ENCODE results near the gene CACNA1C. TPM values are rescaled to one million over a fixed set of nuclear protein-coding genes. Genes with fewer than 3 reads are reported as not detected.
"Not testable (repeated sequence)": the region's sequence is repeated elsewhere in the genome, so short reads cannot be mapped to it uniquely, and the experiment has no call there.

Gene CACNA1C
- total RNA-seq, 1 donor from 2014 or later = 7.3 TPM

DNA sequence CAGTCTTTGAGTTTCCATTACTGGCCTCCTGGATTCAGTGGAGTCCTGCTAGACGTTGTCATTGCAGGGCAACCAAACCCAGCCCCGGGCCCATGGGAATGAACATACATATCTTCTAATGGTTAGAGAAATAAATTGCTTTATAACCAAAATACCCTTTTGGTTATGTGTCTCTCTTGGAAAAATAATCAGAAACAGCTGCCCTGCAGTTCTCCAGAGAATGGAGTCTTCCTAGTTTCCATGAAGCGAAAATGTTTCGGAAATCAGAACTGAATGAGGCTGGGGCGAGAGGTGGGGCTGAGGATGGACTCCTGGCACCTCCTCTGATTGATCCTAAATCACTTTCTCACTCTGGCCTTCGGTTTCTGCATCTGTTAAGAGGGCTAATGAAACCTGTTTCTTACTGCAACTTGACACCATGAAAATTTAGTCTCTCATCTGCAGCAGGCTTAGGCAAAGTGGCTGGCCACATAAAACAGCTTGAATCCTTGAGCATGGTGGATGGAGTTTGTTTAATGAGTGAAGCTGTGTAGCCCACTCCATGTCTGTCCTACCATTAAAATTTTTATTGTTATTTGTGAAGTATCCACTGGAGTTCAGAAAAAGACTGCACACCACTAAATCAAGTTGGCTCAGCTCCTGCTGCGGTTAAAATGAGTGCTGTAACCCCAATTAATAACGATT lies 198.9 kb downstream of the CACNA1C start:
- no peaks in the 10 kb centered on the region for H3K36me3 ChIP-seq (ENCODE audit: control insufficient read depth in 3 of 3, insufficient read depth in 3 of 3, low read length in 3 of 3)
- H3K27me3 ChIP-seq (ENCODE audit: control insufficient read depth in 3 of 3, insufficient read depth in 3 of 3, low read length in 3 of 3) = peaks cover 0 to 5% (median 3%) of the 10 kb centered on the region in 3 donors
- peaks cover 3 to 10% (median 8%) of the 10 kb centered on the region in 3 donors for H3K4me1 ChIP-seq (ENCODE audit: control insufficient read depth in 3 of 3, insufficient read depth in 3 of 3, low read length in 3 of 3)
- H3K4me3 ChIP-seq (ENCODE audit: low read length in 3 of 3) = no peak overlapping the region
- no peak overlapping the region for H3K9ac ChIP-seq (ENCODE audit: low read depth in 1 of 3, low read length in 3 of 3)
- no peaks in the 10 kb centered on the region for H3K9me3 ChIP-seq (ENCODE audit: control insufficient read depth in 3 of 3, low read length in 3 of 3)
- no peak overlapping the region for H3K27ac ChIP-seq (ENCODE audit: low read depth, low read length)

DNA sequence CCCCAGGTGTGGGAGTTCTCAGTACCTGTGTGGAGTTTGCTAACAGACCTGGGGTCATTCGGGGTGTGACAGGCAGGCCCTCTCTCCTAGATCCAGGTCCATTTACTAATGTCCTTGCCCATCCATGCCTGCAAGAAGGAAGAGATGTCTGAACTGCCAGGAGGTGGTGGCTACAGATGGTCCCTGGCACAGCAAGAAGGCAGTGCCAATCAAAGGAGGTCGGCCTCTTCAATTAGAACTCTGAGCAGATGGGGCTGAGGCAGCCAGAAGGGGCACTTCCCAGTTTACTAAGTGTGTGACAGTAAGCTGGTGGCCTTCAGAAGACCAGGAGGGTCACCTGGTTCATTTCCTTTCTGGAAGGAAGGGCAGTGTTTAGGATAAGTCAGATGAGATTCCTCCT lies 202.5 kb downstream of the CACNA1C start:
- Histone ChIP-seq H3K27me3 (ENCODE audit: control insufficient read depth in 3 of 3, insufficient read depth in 3 of 3, low read length in 3 of 3) (peaks cover 0 to 5% (median 3%) of the 10 kb centered on the region in 3 donors), H3K4me1 (ENCODE audit: control insufficient read depth in 3 of 3, insufficient read depth in 3 of 3, low read length in 3 of 3) (peaks cover 0 to 3% (median 0%) of the 10 kb centered on the region in 3 donors), H3K36me3 (ENCODE audit: control insufficient read depth in 3 of 3, insufficient read depth in 3 of 3, low read length in 3 of 3) (no peaks in the 10 kb centered on the region), H3K9me3 (ENCODE audit: control insufficient read depth in 3 of 3, low read length in 3 of 3) (no peaks in the 10 kb centered on the region), H3K4me3 (ENCODE audit: low read length in 3 of 3) (no peak overlapping the region), H3K27ac (ENCODE audit: low read depth, low read length) (no peak overlapping the region), H3K9ac (ENCODE audit: low read depth in 1 of 3, low read length in 3 of 3) (no peak overlapping the region)

DNA sequence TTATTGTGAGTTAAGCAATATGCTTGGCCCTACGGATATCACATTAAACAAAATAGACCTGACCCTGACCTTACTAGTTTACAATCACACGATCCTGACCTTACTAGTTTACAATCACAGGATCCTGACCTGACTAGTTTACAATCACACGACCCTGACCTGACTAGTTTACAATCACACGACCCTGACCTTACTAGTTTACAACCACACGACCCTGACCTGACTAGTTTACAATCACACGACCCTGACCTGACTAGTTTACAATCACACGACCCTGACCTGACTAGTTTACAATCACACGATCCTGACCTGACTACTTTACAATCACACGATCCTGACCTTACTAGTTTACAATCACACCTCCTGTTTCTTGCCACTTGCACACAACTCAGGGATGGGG lies 202.9 kb downstream of the CACNA1C start:
- not testable (repeated sequence) for H3K36me3 ChIP-seq (ENCODE audit: control insufficient read depth in 3 of 3, insufficient read depth in 3 of 3, low read length in 3 of 3); H3K9ac ChIP-seq (ENCODE audit: low read depth in 1 of 3, low read length in 3 of 3); H3K9me3 ChIP-seq (ENCODE audit: control insufficient read depth in 3 of 3, low read length in 3 of 3); H3K4me1 ChIP-seq (ENCODE audit: control insufficient read depth in 3 of 3, insufficient read depth in 3 of 3, low read length in 3 of 3); H3K27me3 ChIP-seq (ENCODE audit: control insufficient read depth in 3 of 3, insufficient read depth in 3 of 3, low read length in 3 of 3); H3K4me3 ChIP-seq (ENCODE audit: low read length in 3 of 3); H3K27ac ChIP-seq (ENCODE audit: low read depth, low read length)

DNA sequence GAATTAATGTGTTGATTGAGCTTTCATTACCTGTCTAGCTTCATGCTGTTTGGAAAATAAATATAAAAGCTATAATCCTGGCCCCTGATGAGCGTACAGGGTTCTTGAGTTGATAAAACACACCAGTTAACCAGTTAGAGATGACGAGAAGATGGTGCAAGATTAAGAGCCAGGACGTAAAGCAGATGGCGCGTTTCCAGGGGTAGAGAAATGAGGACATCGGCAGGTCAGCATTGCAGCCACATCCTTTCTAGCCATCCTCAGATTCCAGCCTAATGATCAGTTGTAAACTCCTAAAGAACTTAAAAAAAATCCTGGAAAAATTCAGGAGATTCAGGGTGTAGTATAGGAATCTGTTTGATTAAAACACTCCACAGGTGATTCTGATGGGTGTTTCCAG lies 203.7 kb downstream of the CACNA1C start:
- Histone ChIP-seq H3K4me1 (ENCODE audit: control insufficient read depth in 3 of 3, insufficient read depth in 3 of 3, low read length in 3 of 3) (no peaks in the 10 kb centered on the region), H3K27ac (ENCODE audit: low read depth, low read length) (no peak overlapping the region)

DNA sequence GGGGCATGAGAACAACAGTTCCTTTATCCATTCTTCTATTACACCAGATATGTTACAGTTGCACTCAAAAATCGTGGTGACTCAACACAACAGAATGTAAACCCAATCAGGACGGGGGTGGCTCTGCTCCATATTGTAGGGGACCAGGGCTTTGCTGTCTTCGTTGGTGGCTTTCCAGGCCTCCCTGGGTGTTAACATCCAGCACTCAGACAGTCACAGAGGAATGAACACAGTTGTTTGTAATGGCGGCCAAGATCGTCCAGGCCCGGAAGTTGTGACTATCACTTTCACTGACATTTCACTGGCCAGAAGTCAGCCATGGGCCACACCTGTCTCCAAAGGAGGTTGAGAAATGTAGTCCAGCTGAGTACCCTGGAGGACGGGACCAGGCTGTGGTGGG lies 204.1 kb downstream of the CACNA1C start:
- H3K27ac ChIP-seq (ENCODE audit: low read depth, low read length) = no peak overlapping the region
- H3K4me3 ChIP-seq (ENCODE audit: low read length in 3 of 3) = no peak overlapping the region

More for the DNA sequence above, 203.7 kb downstream of the CACNA1C start:
- Histone ChIP-seq H3K9ac (ENCODE audit: low read depth in 1 of 3, low read length in 3 of 3) (no peak overlapping the region), H3K36me3 (ENCODE audit: control insufficient read depth in 3 of 3, insufficient read depth in 3 of 3, low read length in 3 of 3) (no peaks in the 10 kb centered on the region), H3K9me3 (ENCODE audit: control insufficient read depth in 3 of 3, low read length in 3 of 3) (no peaks in the 10 kb centered on the region), H3K4me3 (ENCODE audit: low read length in 3 of 3) (no peak overlapping the region), H3K27me3 (ENCODE audit: control insufficient read depth in 3 of 3, insufficient read depth in 3 of 3, low read length in 3 of 3) (peaks cover 0 to 5% (median 3%) of the 10 kb centered on the region in 3 donors)

DNA sequence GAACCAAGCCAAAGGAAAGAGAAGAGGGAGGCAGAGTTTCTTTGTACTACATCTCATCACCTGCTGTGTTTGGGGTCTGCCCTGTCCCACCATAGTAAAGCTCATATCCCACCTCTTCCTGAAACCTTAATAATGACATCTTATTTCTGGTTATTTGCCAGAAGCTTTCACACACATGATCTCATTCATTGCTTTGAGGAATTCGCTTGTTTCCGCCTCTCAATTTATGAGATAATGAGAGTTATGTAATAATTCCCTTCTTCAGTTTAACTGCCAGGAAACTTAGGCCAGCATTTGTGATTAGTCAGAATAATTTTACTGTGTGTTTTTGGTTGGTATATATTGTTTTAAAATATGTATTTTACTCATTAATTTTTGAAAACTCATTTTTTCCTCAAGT lies 205.2 kb downstream of the CACNA1C start:
- no peak overlapping the region for H3K9ac ChIP-seq (ENCODE audit: low read depth in 1 of 3, low read length in 3 of 3)
- peaks cover 0 to 5% (median 3%) of the 10 kb centered on the region in 3 donors for H3K27me3 ChIP-seq (ENCODE audit: control insufficient read depth in 3 of 3, insufficient read depth in 3 of 3, low read length in 3 of 3)
- H3K27ac ChIP-seq (ENCODE audit: low read depth, low read length) = no peak overlapping the region
- H3K9me3 ChIP-seq (ENCODE audit: control insufficient read depth in 3 of 3, low read length in 3 of 3) = no peaks in the 10 kb centered on the region
- H3K4me3 ChIP-seq (ENCODE audit: low read length in 3 of 3) = no peak overlapping the region
- H3K36me3 ChIP-seq (ENCODE audit: control insufficient read depth in 3 of 3, insufficient read depth in 3 of 3, low read length in 3 of 3) = no peaks in the 10 kb centered on the region
- no peaks in the 10 kb centered on the region for H3K4me1 ChIP-seq (ENCODE audit: control insufficient read depth in 3 of 3, insufficient read depth in 3 of 3, low read length in 3 of 3)

More for the DNA sequence above, 204.1 kb downstream of the CACNA1C start:
- H3K9me3 ChIP-seq (ENCODE audit: control insufficient read depth in 3 of 3, low read length in 3 of 3) = no peaks in the 10 kb centered on the region
- H3K36me3 ChIP-seq (ENCODE audit: control insufficient read depth in 3 of 3, insufficient read depth in 3 of 3, low read length in 3 of 3) = no peaks in the 10 kb centered on the region
- peaks cover 0 to 5% (median 3%) of the 10 kb centered on the region in 3 donors for H3K27me3 ChIP-seq (ENCODE audit: control insufficient read depth in 3 of 3, insufficient read depth in 3 of 3, low read length in 3 of 3)
- H3K9ac ChIP-seq (ENCODE audit: low read depth in 1 of 3, low read length in 3 of 3) = no peak overlapping the region
- H3K4me1 ChIP-seq (ENCODE audit: control insufficient read depth in 3 of 3, insufficient read depth in 3 of 3, low read length in 3 of 3) = no peaks in the 10 kb centered on the region

DNA sequence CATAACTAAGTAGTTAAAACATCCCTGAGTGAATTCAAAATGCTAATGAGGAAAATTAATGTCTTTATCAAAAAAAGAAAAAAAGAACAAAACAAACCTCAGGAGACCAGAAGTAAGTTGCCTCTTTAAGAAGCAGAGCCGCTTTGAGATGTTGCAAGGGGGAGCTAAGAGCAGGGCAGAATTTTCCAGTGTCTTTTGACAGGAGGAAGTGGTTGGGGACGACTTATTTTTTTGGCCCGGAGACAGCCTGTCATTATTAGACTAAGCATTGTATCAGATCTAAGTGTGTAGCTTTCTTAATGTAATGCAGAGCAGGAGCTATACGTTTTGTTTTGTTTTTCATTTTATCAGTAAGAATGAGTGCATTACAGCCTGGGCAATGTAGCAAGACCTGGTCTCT lies 206.6 kb downstream of the CACNA1C start:
- Histone ChIP-seq H3K27ac (ENCODE audit: low read depth, low read length) (no peak overlapping the region), H3K27me3 (ENCODE audit: control insufficient read depth in 3 of 3, insufficient read depth in 3 of 3, low read length in 3 of 3) (no peaks in the 10 kb centered on the region), H3K9me3 (ENCODE audit: control insufficient read depth in 3 of 3, low read length in 3 of 3) (no peaks in the 10 kb centered on the region), H3K4me3 (ENCODE audit: low read length in 3 of 3) (no peak overlapping the region), H3K4me1 (ENCODE audit: control insufficient read depth in 3 of 3, insufficient read depth in 3 of 3, low read length in 3 of 3) (peaks cover 3 to 8% (median 5%) of the 10 kb centered on the region in 3 donors), H3K9ac (ENCODE audit: low read depth in 1 of 3, low read length in 3 of 3) (no peak overlapping the region), H3K36me3 (ENCODE audit: control insufficient read depth in 3 of 3, insufficient read depth in 3 of 3, low read length in 3 of 3) (no peaks in the 10 kb centered on the region)

DNA sequence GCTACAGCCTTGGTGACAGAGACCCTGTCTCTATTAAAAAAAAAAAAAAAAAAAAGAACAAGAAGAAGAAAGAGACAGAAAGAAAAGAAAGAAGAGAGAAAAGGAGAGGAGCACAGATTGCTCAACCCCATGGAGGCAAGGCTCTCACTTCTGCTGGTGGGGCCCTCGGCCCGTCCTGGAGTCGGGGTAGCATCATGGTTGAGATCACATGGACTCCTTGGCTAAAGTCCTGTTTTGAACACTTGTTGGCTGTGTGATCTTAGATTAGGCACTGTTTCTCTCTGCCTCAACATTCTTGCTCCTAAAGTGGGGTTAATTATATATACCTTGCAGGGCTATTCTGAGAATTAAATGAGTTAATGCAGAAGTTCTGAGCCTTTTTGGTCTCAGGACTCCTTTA lies 207.7 kb downstream of the CACNA1C start:
- no peaks in the 10 kb centered on the region for H3K27me3 ChIP-seq (ENCODE audit: control insufficient read depth in 3 of 3, insufficient read depth in 3 of 3, low read length in 3 of 3)
- H3K9ac ChIP-seq (ENCODE audit: low read depth in 1 of 3, low read length in 3 of 3) = no peak overlapping the region
- H3K36me3 ChIP-seq (ENCODE audit: control insufficient read depth in 3 of 3, insufficient read depth in 3 of 3, low read length in 3 of 3) = no peaks in the 10 kb centered on the region
- no peaks in the 10 kb centered on the region for H3K9me3 ChIP-seq (ENCODE audit: control insufficient read depth in 3 of 3, low read length in 3 of 3)
- no peak overlapping the region for H3K27ac ChIP-seq (ENCODE audit: low read depth, low read length)
- no peak overlapping the region for H3K4me3 ChIP-seq (ENCODE audit: low read length in 3 of 3)
- H3K4me1 ChIP-seq (ENCODE audit: control insufficient read depth in 3 of 3, insufficient read depth in 3 of 3, low read length in 3 of 3) = peaks cover 14 to 16% (median 15%) of the 10 kb centered on the region in 3 donors

DNA sequence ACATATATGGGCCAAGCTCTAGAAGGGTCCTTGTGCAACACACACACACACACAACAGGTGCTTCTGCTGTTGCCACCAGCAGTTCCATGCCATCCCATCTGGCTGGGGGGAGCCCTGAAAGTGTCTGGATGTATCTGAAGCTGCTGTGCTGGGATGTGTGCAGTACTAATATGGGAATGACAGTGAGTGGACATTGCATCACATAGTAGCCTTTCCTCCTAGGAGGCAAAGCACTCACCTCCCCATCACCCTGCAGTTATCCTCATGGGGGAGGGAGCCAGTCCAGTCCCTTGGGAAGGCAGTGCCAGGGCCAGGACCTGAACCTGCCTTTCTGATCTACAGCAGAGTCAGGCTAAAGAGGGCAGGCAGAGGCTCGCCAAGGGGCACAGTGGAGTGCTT lies 208.9 kb downstream of the CACNA1C start:
- Histone ChIP-seq H3K36me3 (ENCODE audit: control insufficient read depth in 3 of 3, insufficient read depth in 3 of 3, low read length in 3 of 3) (no peaks in the 10 kb centered on the region), H3K9ac (ENCODE audit: low read depth in 1 of 3, low read length in 3 of 3) (no peak overlapping the region), H3K9me3 (ENCODE audit: control insufficient read depth in 3 of 3, low read length in 3 of 3) (no peaks in the 10 kb centered on the region), H3K4me3 (ENCODE audit: low read length in 3 of 3) (no peak overlapping the region), H3K27me3 (ENCODE audit: control insufficient read depth in 3 of 3, insufficient read depth in 3 of 3, low read length in 3 of 3) (peaks cover 0 to 5% (median 2%) of the 10 kb centered on the region in 3 donors), H3K4me1 (ENCODE audit: control insufficient read depth in 3 of 3, insufficient read depth in 3 of 3, low read length in 3 of 3) (peaks cover 17 to 20% (median 17%) of the 10 kb centered on the region in 3 donors), H3K27ac (ENCODE audit: low read depth, low read length) (no peak overlapping the region)

DNA sequence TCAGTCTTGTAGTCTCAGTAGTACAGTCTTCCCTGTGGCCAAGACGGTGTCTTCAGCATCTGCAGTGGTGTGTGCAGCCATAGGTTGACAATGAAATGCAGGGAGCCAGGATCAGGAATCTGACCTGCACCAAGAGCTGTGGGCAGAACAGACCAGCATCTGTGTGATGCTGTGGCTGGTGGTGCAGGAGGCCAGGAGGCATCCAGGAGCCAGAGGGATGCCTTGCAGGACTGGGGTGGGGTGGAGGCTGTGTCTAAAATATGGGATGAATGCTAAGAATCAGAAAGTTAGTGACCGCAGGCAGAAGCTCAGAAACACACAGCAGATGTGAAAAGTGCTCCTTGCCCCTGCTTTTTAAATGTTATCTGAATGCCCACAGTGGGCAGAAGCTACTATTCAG lies 209.7 kb downstream of the CACNA1C start:
- H3K4me1 ChIP-seq (ENCODE audit: control insufficient read depth in 3 of 3, insufficient read depth in 3 of 3, low read length in 3 of 3) = peaks cover 17 to 24% (median 20%) of the 10 kb centered on the region in 3 donors
- H3K36me3 ChIP-seq (ENCODE audit: control insufficient read depth in 3 of 3, insufficient read depth in 3 of 3, low read length in 3 of 3) = no peaks in the 10 kb centered on the region
- no peak overlapping the region for H3K27ac ChIP-seq (ENCODE audit: low read depth, low read length)
- H3K4me3 ChIP-seq (ENCODE audit: low read length in 3 of 3) = no peak overlapping the region
- H3K27me3 ChIP-seq (ENCODE audit: control insufficient read depth in 3 of 3, insufficient read depth in 3 of 3, low read length in 3 of 3) = peaks cover 0 to 13% (median 2%) of the 10 kb centered on the region in 3 donors
- H3K9me3 ChIP-seq (ENCODE audit: control insufficient read depth in 3 of 3, low read length in 3 of 3) = no peaks in the 10 kb centered on the region
- no peak overlapping the region for H3K9ac ChIP-seq (ENCODE audit: low read depth in 1 of 3, low read length in 3 of 3)

All from skeletal muscle tissue (tissue), 4 donors.